AG04449 (cell line): ENCODE results near the gene FARP2.

Experiments
- CTCF ChIA-PET: fragments of 350-600 bp; formaldehyde crosslinking; extraction: SDS; loops from one replicate; lab custom pipeline; 2021; ENCODE audit warnings: antibody characterized with exemption; lab: Yijun Ruan, JAX
- POLR2A ChIA-PET: fragments of 400-600, 350-600 bp; formaldehyde crosslinking; extraction: SDS; loops from one replicate; lab custom pipeline; 2020; ENCODE audit warnings: antibody characterized with exemption, inconsistent platforms; lab: Yijun Ruan, JAX
- DNase-seq: peaks from one replicate; pipeline ENCODE4 v3.0.0-alpha.2; 2010; ENCODE audit warnings: low read depth, low spot score
- H3K4me3 ChIP-seq: 2 replicates; pipeline ENCODE4 v1.5.1; 2011; ENCODE audit warnings: low read depth, mild to moderate bottlenecking, control low read depth, low read length
- TF ChIP-seq, protein P1 (sequence below): IDR thresholded peaks from one replicate; pipeline ENCODE4 v1.5.1; 2011; ENCODE audit warnings: mild to moderate bottlenecking, moderate library complexity, low read length, control low read depth, inconsistent platforms; ENCODE audit not compliant: insufficient read depth; ENCODE audit errors: missing control alignments

FARP2 gene

GRCh38 chr2:241509155-241509784 is 153.2 kb downstream of the FARP2 start:
- TF ChIP-seq, protein P1, sequence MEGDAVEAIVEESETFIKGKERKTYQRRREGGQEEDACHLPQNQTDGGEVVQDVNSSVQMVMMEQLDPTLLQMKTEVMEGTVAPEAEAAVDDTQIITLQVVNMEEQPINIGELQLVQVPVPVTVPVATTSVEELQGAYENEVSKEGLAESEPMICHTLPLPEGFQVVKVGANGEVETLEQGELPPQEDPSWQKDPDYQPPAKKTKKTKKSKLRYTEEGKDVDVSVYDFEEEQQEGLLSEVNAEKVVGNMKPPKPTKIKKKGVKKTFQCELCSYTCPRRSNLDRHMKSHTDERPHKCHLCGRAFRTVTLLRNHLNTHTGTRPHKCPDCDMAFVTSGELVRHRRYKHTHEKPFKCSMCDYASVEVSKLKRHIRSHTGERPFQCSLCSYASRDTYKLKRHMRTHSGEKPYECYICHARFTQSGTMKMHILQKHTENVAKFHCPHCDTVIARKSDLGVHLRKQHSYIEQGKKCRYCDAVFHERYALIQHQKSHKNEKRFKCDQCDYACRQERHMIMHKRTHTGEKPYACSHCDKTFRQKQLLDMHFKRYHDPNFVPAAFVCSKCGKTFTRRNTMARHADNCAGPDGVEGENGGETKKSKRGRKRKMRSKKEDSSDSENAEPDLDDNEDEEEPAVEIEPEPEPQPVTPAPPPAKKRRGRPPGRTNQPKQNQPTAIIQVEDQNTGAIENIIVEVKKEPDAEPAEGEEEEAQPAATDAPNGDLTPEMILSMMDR = no peak
- CTCF ChIA-PET = no interaction called here
- DNase-seq = no peak
- H3K4me3 ChIP-seq = peak overlapping the region; percentile 75
- POLR2A ChIA-PET = no interaction called here

DNA sequence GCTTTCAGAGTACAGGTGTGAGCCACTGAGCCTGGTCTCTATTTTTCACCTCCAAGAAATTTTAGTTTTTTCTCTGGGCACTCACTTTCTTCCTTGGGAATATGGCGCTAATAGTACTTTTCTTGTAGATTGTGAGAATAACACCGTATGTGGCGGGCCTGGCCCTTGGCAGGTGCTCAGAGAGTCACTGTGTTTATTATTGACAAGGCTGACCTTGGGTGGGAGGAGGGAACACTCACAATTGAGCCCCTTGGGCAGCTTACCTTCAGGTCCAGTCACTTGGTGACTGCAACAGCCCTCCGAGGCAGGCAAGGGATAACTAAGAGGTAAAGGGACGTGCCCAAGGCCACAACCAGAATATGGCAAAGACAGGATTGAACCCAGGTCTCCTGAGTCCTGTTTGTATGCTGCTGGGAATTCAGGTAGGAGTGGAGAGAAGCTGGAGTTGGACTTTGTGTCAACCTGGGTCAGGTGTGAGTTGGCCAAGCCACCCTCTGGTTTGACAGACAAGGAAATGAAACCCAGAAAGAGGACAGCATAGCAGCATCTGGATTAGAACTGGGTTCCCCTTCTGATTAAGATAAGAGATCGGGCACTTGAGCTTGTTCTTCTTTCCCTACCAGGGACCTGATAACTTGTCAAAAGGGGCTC is 155.1 kb downstream of the FARP2 start:
- CTCF ChIA-PET = no interaction called here
- TF ChIP-seq, protein P1 = no peak
- POLR2A ChIA-PET = interaction anchor here (0.6 kb wide), 1 partner anchor 126 kb away, joined by 3 read pairs; the partner anchor contains the start of gene ATG4B
- no peak for DNase-seq
- H3K4me3 ChIP-seq = no peak overlapping the region

GRCh38 chr2:241514553-241514952 is 158.5 kb downstream of the FARP2 start:
- no peak overlapping the region for H3K4me3 ChIP-seq
- TF ChIP-seq, protein P1 = no peak
- POLR2A ChIA-PET = no interaction called here

GRCh38 chr2:241514986-241515737 is 159.1 kb downstream of the FARP2 start:
- POLR2A ChIA-PET = no interaction called here
- TF ChIP-seq, protein P1 = no peak
- CTCF ChIA-PET = interaction anchor here (0.9 to 1.9 kb wide), 3 partner anchors 19 to 144 kb away, joined by 4 to 6 read pairs (median 5); no protein-coding TSS in a partner anchor
- no peak for DNase-seq
- H3K4me3 ChIP-seq = no peak overlapping the region

More at GRCh38 chr2:241514553-241514952, 158.5 kb downstream of the FARP2 start:
- no peak for DNase-seq
- CTCF ChIA-PET = interaction anchor here (0.9 to 1.9 kb wide), 2 partner anchors 23 to 144 kb away, joined by 4 to 5 read pairs; no protein-coding TSS in a partner anchor

DNA sequence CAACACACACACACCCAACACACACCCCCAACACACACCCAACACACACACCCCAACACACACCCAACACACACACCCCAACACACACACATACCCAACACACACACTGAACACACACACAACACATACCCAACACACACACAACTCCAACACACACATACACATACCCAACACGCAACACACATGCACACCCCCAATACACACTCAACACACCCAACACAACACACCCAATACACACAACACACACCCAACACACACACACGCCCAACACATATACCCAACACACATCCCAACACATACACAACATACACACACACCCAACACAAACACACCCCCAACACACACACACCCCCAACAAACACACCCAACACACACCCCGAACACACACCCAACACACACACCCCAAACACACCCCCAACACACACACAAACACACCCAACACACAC is 160.5 kb downstream of the FARP2 start:
- ChIA-PET CTCF (interaction anchor here (1.0 kb wide), 1 partner anchor 18 kb away, joined by 6 read pairs; no protein-coding TSS in a partner anchor), POLR2A (no interaction called here)
- H3K4me3 ChIP-seq = no peak overlapping the region
- no peak for DNase-seq
- TF ChIP-seq, protein P1 = no peak
